Measurements from ENCODE around the gene FOXO3.
A peak's percentile ranks its signal among the peaks of the same experiment; 100 is the strongest.

FOXO3 gene

DNA sequence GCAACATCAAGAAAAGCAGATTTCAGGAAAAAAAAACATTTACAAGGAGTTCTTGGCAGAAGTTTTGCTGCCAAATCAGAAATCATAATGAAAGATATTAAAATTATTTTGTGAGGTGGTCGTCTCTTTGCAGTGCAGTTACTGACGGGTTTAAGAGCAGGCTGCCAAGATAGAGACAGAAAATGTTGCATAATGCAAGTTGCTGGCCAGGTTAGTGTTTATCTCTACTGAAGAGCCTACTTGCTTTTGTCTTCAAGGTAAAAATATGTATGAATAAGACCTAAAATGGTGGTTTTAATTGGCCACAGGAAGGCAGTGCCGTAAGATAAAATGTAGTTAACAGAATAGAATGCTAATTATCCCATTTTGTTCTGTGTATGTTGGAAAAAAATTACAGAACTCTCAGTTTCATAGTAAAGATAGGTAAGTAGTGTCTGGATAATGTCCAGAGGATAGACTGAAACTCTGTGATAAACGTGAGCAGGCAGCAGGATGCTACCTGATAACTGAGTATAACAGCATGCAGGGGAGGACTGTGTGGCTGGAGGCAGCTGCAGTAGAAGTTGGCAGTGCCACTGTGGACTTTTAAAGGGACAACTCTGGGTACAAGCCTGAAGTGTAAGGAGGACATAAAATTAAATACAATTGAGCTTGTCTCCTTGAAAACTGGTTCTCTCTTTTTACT lies 13.9 kb downstream of the FOXO3 start:
- DNase-seq: peak; percentile 76 to 80
- TF ChIP-seq POLR2A (IDR thresholded peaks at IDR 0.05; ENCODE audit: low read length) (peak; percentile 36), GATA1 (IDR thresholded peaks at IDR 0.05; ENCODE audit: low read depth, low read length) (no peak)

DNA sequence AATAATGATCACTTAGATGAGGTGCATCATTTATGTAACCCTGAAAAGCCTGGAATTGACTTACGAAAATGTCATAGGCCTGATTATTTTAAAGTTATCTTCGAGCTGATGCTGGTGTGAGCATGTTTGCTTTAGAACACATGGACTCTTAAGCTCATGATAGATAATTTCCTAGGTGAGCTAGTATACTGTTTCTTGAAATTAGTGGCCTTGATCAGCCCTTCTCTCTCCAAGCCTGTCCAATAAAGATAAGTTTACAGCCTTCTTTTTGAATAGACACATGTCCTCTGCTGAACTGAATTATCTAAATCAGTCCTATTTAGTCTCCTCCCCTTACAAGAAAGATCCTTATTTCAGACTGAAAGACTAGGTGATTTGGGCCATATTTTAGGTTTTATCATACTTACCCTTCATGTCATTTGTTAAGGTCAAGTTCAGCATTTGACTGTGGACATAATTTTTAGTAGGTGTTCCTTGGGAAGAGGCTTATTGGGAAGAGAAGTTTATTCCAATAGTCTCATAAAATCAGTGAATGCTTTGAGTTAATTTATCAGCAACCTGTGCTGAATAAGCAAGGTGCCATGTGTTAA lies 15.3 kb downstream of the FOXO3 start:
- TF ChIP-seq POLR2A (IDR thresholded peaks at IDR 0.05; ENCODE audit: low read length) (no peak), GATA1 (IDR thresholded peaks at IDR 0.05; ENCODE audit: low read depth, low read length) (peak; percentile 12)
- peak; percentile 79 to 91 for DNase-seq

DNA sequence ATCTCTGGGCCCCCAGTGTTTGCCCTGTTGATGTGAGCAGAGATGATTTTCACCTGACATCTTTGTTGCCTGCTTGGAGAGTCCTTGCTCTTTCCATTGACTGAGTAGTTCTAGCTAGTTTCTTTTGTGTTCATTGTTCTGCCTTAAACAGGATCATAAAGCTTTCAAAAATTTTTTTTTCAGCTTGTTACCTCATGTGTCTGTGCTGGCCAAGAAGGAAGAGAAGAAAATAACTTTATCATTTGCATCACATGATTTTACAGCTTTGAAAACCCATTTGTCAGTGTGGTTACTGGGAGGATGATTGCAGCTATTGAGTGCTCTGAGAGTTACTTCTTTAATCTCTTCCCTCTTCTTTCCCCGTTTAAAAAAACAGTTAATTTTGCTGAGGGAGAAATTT lies 16.0 kb downstream of the FOXO3 start:
- TF ChIP-seq POLR2A (IDR thresholded peaks at IDR 0.05; ENCODE audit: low read length): no peak
- peak; percentile 48 to 73 for DNase-seq

DNA sequence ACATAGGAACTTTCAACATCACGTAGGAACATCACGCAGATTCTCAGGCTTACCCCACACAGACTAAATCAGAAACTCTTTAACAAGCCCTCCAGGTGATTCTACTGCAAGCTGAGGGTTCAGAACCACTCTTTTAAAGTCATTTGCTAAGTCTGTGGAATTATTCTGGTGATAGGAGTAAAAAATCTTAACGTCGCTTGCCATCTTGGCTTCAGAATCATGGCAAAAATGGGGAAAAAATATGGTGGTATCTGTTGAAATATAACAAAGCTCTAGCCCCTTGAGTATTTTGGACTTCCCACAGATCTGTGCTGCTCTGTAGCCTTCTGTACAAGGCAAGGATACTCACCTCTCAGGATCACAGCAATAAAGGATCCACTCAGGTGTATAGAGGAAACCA lies 17.4 kb downstream of the FOXO3 start:
- DNase-seq: no peak
- TF ChIP-seq GATA1 (IDR thresholded peaks at IDR 0.05; ENCODE audit: low read depth, low read length) (no peak), POLR2A (IDR thresholded peaks at IDR 0.05; ENCODE audit: low read length) (no peak)

DNA sequence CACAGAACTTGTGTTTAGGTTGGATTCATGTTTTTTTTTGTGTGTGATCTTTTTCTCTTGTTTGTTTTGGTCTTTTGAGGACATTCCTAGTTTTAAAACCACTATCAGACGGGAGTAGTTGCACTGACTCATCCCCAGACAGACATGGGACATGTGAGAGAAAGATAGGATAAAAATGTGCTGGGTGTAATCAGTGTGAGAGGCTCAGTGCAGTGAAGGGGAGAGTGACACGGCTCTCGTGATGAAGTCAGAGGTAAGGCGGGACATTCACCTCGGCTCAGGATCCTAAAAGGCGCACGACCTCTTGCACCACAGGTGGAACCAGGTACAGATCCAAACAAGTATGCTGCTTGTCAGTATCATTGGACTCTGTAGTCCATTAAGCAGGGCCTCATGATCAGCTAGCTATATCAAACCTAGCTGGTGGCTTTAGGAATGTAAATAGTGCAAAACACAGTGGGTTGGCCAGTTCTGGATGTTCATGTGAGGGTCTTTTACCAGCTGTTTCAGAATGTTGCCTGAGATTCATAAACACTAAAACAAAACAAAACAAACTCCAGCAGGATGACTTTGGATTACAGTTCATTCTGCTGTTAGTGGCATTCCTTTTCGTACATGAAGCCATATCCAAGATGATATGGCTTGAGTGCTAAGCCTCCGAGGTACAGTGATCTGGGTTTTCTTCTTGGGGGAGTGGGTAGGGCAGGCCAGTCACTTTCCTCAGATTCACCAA lies 18.0 kb downstream of the FOXO3 start:
- peak; percentile 96 for DNase-seq

DNA sequence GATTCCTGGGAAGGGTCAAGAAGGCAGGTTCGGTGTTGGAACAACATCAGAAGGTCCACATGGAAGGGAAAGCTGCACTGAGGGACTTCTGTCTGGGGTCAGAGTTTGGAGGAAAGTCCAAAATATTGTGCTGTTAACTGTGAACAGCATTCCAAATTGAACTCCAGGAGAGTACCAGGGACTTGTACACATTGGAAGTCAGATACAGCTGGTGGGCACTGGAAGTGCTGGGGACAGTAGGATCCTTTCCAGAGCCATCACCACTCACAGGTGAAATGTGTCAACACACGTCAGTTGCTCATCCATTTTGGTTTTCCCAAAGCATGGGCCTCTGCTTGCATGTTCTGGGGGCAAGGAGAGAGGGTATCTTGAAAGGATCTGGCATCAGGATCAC lies 18.6 kb downstream of the FOXO3 start:
- no peak for TF ChIP-seq GATA1 (IDR thresholded peaks at IDR 0.05; ENCODE audit: low read depth, low read length)
- no peak for TF ChIP-seq POLR2A (IDR thresholded peaks at IDR 0.05; ENCODE audit: low read length)

More for the DNA sequence above, 18.0 kb downstream of the FOXO3 start:
- peak; percentile 64 for TF ChIP-seq POLR2A (IDR thresholded peaks at IDR 0.05; ENCODE audit: low read length)
- peak; percentile 47 for TF ChIP-seq GATA1 (IDR thresholded peaks at IDR 0.05; ENCODE audit: low read depth, low read length)

DNA sequence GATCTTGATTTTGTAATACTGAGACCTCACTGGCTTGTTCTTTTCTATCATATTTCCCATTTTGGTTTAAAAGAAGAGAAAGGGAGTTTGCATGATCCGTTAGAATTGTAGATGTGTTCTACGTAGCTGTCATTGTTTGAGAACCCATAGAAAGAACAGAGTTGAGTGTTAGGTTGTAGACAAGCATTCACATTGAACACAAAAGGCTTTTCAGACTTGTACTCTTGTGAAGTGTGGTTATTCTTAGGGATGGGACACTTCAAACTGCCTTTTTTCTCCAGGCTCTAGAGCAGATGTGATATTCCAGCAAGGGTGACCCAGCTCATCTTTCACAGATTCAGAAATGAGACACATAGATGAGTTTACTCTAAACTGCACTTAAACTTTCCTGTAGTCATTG lies 19.9 kb downstream of the FOXO3 start:
- no peak for TF ChIP-seq POLR2A (IDR thresholded peaks at IDR 0.05; ENCODE audit: low read length)
- TF ChIP-seq GATA1 (IDR thresholded peaks at IDR 0.05; ENCODE audit: low read depth, low read length): no peak
- no peak for DNase-seq

More for the DNA sequence above, 18.6 kb downstream of the FOXO3 start:
- DNase-seq: no peak

DNA sequence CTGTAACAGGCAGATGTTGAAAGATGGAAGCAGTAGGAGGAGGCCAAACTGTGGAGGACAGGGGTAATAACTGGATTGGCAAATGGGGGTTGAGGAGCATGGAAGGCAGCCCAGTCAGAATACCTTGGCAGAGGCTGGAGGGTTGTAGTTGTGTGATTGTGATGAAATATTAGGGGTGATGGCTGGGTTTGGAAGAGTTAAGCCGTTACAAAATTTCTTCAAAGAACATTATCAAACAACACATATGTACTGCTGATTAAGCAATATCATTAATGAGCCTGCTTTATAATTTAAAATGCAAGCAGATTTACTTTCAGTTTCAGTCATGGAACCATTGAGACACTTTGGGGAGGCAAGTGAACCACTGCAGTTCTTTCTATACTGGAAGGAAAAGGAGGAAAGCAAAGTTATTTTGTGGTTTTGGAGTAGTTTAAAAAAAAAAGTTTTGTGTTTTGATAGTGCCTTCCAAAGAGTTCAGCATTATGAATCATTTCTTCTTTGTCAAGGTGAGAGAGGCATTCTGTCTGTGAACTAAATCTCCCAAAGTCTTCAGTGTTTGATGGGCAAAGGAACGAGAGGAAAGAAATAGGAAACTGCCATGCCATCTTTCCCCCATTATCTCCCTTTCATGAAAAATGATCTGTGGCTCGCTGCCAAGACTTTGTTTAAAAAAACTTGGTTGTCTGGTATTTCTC lies 20.7 kb downstream of the FOXO3 start:
- TF ChIP-seq POLR2A (IDR thresholded peaks at IDR 0.05; ENCODE audit: low read length): peak; percentile 64
- no peak for TF ChIP-seq GATA1 (IDR thresholded peaks at IDR 0.05; ENCODE audit: low read depth, low read length)
- DNase-seq: peak; percentile 95 to 96

DNA sequence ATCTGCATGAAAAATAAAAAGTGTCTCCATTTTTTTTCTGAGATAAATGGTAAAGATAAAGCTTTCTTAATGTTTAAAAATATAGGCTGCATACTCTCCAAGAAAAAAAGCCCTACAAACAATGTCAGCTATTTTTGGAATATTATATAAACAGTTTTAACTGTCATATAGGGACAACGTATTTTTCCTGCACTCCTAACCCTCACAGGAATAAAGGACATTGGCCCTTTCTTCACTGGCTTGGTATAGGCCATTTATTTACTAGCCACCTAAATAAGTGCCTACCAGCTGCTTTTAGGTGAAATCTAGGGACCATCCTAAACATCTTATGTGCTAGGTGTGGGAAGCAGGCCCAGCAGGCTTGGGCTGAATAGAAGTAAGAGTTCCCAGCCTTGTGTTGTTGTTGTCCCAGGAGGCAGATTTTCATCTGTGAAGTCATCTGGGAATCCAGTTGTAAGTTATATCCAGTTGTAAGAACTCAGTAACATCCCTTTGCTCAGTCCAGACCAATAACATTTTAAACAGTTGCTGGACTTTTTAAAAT lies 21.3 kb downstream of the FOXO3 start:
- TF ChIP-seq GATA1 (IDR thresholded peaks at IDR 0.05; ENCODE audit: low read depth, low read length) (no peak), POLR2A (IDR thresholded peaks at IDR 0.05; ENCODE audit: low read length) (no peak)
- DNase-seq: peak in 1 of 2 experiments; percentile 60

DNA sequence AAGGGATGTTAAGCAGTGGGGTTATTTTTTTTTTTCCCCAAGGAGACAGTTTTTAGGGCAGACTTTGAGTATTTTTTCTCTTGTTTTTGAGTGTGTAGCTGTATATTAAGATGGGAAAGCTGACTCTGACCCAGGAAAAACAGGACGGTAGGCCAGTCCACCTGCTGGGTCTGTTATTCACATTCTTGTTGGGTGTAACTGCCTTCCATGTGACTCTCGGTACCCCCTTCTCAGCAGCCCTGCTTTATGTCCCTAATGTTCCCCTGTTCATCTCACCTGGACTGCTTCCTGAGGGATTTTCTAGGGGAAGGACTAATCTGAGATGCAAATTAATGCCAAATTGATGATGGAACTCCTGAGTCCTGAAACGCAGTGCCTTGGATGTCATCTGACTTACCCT lies 21.9 kb downstream of the FOXO3 start:
- DNase-seq: no peak
- TF ChIP-seq POLR2A (IDR thresholded peaks at IDR 0.05; ENCODE audit: low read length) (no peak), GATA1 (IDR thresholded peaks at IDR 0.05; ENCODE audit: low read depth, low read length) (no peak)

DNA sequence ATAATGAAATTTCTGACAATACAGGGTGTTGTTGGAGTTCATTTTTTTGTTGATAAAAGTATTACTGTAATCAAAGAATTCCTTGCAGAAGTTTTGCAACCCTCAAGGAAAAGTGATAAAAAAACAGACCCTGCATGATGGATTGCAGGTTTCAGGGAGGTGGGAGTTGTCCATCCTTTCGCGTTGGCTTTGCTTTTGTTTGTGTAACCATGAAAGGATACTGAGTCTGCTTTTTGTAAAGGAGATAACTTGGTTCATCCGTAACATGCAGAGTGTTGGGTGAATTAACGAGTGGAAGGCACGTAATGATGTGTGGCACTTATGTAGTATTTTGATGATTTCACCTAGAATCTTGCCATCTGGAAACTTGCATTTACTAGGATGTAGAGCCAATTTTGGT lies 23.6 kb downstream of the FOXO3 start:
- TF ChIP-seq POLR2A (IDR thresholded peaks at IDR 0.05; ENCODE audit: low read length) (no peak), GATA1 (IDR thresholded peaks at IDR 0.05; ENCODE audit: low read depth, low read length) (no peak)
- no peak for DNase-seq

DNA sequence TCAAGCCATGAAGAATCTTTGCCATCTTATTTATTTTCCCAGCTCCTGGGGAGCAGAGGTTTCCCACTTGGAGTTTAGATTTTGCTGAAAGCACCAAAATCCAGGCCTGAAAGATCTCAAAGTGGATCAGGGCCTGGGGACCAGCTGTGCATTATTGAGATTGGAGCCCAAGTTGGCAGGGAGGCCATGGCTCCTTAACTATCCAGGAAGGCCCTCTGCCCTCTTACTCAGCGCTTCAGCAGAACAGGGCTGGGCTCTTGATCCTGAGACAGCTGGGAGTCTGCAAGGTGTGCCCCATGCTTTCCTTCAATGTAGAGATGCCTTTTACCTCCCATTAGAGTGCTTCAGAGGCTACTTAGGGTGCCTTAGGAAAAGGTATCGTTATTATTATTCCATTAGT lies 24.6 kb downstream of the FOXO3 start:
- peak in 1 of 2 experiments; percentile 27 for DNase-seq
- TF ChIP-seq POLR2A (IDR thresholded peaks at IDR 0.05; ENCODE audit: low read length) (no peak), GATA1 (IDR thresholded peaks at IDR 0.05; ENCODE audit: low read depth, low read length) (no peak)

DNA sequence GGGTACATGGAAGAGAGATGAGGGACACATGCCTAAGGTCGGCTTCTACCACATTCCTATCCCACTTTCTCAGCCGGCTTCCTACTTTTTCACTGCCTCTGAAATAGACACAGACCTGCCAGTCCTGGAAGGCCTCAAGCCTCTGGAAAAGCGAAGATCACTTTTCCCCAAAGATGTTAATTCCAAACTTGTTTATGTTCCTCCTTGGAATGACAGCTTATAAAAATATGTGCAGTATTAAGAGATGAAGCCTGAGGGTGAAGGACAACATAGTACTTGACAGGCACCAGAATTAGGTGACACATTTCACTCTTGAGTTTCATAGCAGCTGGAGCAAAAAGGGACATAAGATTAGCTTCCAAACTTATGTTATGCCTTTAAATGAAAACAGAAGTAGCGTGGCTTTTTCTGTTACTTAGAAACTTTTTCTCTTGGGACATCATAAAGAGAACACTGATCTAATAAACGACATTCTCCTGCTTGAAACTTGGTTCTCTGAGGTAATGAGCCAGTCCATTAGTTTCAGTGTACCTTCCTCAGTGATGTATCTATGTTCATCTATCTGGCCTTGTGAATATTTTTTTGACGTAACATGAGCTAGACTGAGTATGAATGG lies 25.3 kb downstream of the FOXO3 start:
- TF ChIP-seq GATA1 (IDR thresholded peaks at IDR 0.05; ENCODE audit: low read depth, low read length) (no peak), POLR2A (IDR thresholded peaks at IDR 0.05; ENCODE audit: low read length) (no peak)
- DNase-seq: no peak

All from erythroblast (primary cell).